ENCODE measurements around the gene CELF2.
A peak's percentile ranks its signal among the peaks of the same experiment; 100 is the strongest.

CELF2 gene

DNA sequence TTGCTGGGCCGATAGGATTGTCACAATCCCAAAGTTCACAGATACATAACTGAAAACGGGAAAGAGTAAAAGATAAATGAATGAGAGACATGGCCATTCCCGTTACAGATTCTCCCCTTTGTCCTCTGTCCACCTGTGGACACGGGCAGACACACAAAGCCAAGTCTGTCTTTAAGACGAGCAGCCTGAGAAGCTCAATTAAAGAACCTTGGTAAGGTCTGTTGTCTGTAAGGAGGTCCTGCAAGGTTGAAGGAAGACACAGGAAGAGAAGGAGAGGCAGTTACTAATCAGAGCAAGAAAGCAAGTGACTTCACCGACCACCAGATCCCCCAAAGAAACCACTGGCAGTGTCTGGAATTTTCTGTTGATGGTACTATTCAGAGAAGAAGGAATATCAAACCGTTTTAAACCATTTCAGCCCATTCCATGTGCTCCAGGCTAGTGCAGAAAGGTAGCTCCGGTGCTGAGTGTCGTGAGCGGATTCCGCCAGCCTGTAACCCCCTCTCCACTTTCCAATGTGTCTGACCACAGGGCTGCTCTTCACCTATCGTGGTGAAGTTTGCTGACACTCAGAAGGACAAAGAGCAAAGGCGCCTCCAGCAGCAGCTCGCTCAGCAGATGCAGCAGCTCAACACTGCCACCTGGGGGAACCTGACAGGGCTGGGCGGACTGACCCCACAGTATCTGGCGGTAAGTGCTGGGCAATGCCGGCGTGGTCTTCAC, 252.6 kb downstream of the CELF2 start:
- Histone ChIP-seq H3F3A (ENCODE audit: control insufficient read depth, insufficient read depth) (no peaks in the 10 kb centered on the region), H3K36me3 (ENCODE audit: control insufficient read depth, low read length) (no peaks in the 10 kb centered on the region), H4K20me1 (ENCODE audit: control insufficient read depth, insufficient read depth, low read depth, low read length) (no peaks in the 10 kb centered on the region), H3K4me3 (ENCODE audit: low read length) (no peak overlapping the region), H3K27ac (ENCODE audit: low read depth, low read length) (no peak overlapping the region), H3K9me3 (ENCODE audit: control insufficient read depth, insufficient read depth, low read length) (no peaks in the 10 kb centered on the region), H3K4me1 (ENCODE audit: control insufficient read depth, low read length) (peaks cover 24% of the 10 kb centered on the region), H3K79me2 (ENCODE audit: control insufficient read depth, low read length) (no peaks in the 10 kb centered on the region), H3K27me3 (ENCODE audit: control insufficient read depth, low read length) (peaks cover 36% of the 10 kb centered on the region), H3K9me2 (replicated peaks; ENCODE audit: control insufficient read depth, low read length) (no peaks in the 10 kb centered on the region), H3K4me2 (ENCODE audit: low read length) (no peak overlapping the region)
- no peak for TF ChIP-seq EZH2phosphoT487 (IDR thresholded peaks at IDR 0.05; ENCODE audit: borderline replicate concordance, low read length)
- TF ChIP-seq, protein P1, sequence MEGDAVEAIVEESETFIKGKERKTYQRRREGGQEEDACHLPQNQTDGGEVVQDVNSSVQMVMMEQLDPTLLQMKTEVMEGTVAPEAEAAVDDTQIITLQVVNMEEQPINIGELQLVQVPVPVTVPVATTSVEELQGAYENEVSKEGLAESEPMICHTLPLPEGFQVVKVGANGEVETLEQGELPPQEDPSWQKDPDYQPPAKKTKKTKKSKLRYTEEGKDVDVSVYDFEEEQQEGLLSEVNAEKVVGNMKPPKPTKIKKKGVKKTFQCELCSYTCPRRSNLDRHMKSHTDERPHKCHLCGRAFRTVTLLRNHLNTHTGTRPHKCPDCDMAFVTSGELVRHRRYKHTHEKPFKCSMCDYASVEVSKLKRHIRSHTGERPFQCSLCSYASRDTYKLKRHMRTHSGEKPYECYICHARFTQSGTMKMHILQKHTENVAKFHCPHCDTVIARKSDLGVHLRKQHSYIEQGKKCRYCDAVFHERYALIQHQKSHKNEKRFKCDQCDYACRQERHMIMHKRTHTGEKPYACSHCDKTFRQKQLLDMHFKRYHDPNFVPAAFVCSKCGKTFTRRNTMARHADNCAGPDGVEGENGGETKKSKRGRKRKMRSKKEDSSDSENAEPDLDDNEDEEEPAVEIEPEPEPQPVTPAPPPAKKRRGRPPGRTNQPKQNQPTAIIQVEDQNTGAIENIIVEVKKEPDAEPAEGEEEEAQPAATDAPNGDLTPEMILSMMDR (IDR thresholded peaks at IDR 0.05; ENCODE audit: low read depth, low read length, poor library complexity, severe bottlenecking): peak; percentile 96

DNA sequence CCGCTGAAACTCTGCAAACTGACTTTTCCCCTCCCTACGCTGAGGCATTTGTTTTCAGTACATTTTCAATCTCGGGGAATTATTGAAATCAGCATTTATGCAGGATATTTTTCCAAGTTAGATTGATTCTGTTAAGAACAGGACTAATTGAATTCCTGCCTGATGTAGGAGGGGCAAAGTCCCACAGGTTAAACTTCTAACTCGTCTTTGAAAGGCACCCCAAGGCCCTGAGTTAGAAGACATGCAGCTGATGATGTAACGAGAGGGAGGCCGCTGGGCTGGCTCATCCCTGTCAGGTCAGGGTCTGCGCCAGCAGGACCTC, 253.1 kb downstream of the CELF2 start:
- peaks cover 19% of the 10 kb centered on the region for H3K4me1 ChIP-seq (ENCODE audit: control insufficient read depth, low read length)
- H3K36me3 ChIP-seq (ENCODE audit: control insufficient read depth, low read length): no peaks in the 10 kb centered on the region
- H3K79me2 ChIP-seq (ENCODE audit: control insufficient read depth, low read length): no peaks in the 10 kb centered on the region
- no peaks in the 10 kb centered on the region for H3K9me3 ChIP-seq (ENCODE audit: control insufficient read depth, insufficient read depth, low read length)
- no peaks in the 10 kb centered on the region for H3F3A ChIP-seq (ENCODE audit: control insufficient read depth, insufficient read depth)
- TF ChIP-seq, protein P1 (IDR thresholded peaks at IDR 0.05; ENCODE audit: low read depth, low read length, poor library complexity, severe bottlenecking): peak; percentile 46
- TF ChIP-seq EZH2phosphoT487 (IDR thresholded peaks at IDR 0.05; ENCODE audit: borderline replicate concordance, low read length): no peak
- H4K20me1 ChIP-seq (ENCODE audit: control insufficient read depth, insufficient read depth, low read depth, low read length): no peaks in the 10 kb centered on the region
- peaks cover 36% of the 10 kb centered on the region for H3K27me3 ChIP-seq (ENCODE audit: control insufficient read depth, low read length)
- no peak overlapping the region for H3K4me3 ChIP-seq (ENCODE audit: low read length)
- H3K27ac ChIP-seq (ENCODE audit: low read depth, low read length): no peak overlapping the region
- no peaks in the 10 kb centered on the region for H3K9me2 ChIP-seq (replicated peaks; ENCODE audit: control insufficient read depth, low read length)
- H3K4me2 ChIP-seq (ENCODE audit: low read length): no peak overlapping the region

DNA sequence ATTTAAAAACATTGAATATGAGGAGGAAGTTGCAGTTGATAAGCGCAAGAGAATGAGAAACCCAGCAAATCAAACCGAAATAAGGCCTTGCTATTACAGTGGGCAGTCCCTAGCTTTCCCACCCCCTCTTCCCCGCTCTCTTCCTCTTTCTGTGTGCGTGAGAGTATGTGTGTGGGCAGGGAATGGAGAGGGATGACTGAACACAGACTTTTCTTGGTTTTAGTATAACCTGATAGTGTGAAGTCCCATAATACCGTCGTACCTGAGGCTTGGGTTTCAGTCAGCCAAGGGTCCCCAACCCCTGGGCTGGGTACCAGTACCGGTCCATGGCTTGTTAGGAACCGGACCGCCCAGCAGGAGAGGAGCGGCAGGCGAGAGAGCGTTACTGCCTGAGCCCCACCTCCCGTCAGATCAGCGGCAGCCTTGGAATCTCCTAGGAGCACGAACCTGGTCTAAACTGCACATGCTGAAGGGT, 255.3 kb downstream of the CELF2 start:
- no peaks in the 10 kb centered on the region for H3K9me3 ChIP-seq (ENCODE audit: control insufficient read depth, insufficient read depth, low read length)
- H3K79me2 ChIP-seq (ENCODE audit: control insufficient read depth, low read length): no peaks in the 10 kb centered on the region
- peaks cover 40% of the 10 kb centered on the region for H3K27me3 ChIP-seq (ENCODE audit: control insufficient read depth, low read length)
- no peaks in the 10 kb centered on the region for H4K20me1 ChIP-seq (ENCODE audit: control insufficient read depth, insufficient read depth, low read depth, low read length)
- H3K4me1 ChIP-seq (ENCODE audit: control insufficient read depth, low read length): peaks cover 4% of the 10 kb centered on the region; the same call in 1 of the 2 replicates
- H3F3A ChIP-seq (ENCODE audit: control insufficient read depth, insufficient read depth): no peaks in the 10 kb centered on the region
- no peaks in the 10 kb centered on the region for H3K36me3 ChIP-seq (ENCODE audit: control insufficient read depth, low read length)
- no peak overlapping the region for H3K27ac ChIP-seq (ENCODE audit: low read depth, low read length)
- no peaks in the 10 kb centered on the region for H3K9me2 ChIP-seq (replicated peaks; ENCODE audit: control insufficient read depth, low read length)
- H3K4me3 ChIP-seq (ENCODE audit: low read length): no peak overlapping the region
- TF ChIP-seq, protein P1 (IDR thresholded peaks at IDR 0.05; ENCODE audit: low read depth, low read length, poor library complexity, severe bottlenecking): no peak
- no peak for TF ChIP-seq EZH2phosphoT487 (IDR thresholded peaks at IDR 0.05; ENCODE audit: borderline replicate concordance, low read length)
- H3K4me2 ChIP-seq (ENCODE audit: low read length): no peak overlapping the region

Data from DOHH2 (cell line).